SU-DHL-6 (cell line): ENCODE measurements around the gene TBC1D9B.

Source experiments
- H2AFZ ChIP-seq: fragments of 200-600 bp; sonication (generic); 2 replicates; pipeline ENCODE4 v1.6.1; 2014; ENCODE audit warnings: low read depth, mild to moderate bottlenecking, moderate library complexity, mixed read lengths, antibody characterized with exemption, low read length; ENCODE audit not compliant: severe bottlenecking
- H3F3A ChIP-seq: fragments of 200-600 bp; shearing (Covaris generic); 2 replicates; pipeline ENCODE4 v1.6.0; 2016; ENCODE audit warnings: antibody characterized with exemption, mild to moderate bottlenecking; ENCODE audit not compliant: insufficient read depth
- H3K27ac ChIP-seq: fragments of 200-600 bp; sonication (generic); 2 replicates; pipeline ENCODE4 v1.5.1; 2016; ENCODE audit warnings: low read depth, mild to moderate bottlenecking, low read length, moderate library complexity, mixed read lengths
- H3K27me3 ChIP-seq: fragments of 200-600 bp; sonication (generic), shearing (Covaris generic); 2 replicates; pipeline ENCODE4 v1.6.0; 2014; ENCODE audit warnings: mild to moderate bottlenecking, low read length
- H3K36me3 ChIP-seq: fragments of 200-600 bp; sonication (generic); 2 replicates; pipeline ENCODE4 v1.6.1; 2014; ENCODE audit warnings: mild to moderate bottlenecking, low read length, mixed read lengths
- H3K4me2 ChIP-seq: fragments of 300-600, 200-600 bp; shearing (Covaris generic), sonication (generic); 2 replicates; pipeline ENCODE4 v1.6.0; 2014; ENCODE audit warnings: low read length, low read depth, mild to moderate bottlenecking; ENCODE audit not compliant: poor library complexity, severe bottlenecking
- H3K4me3 ChIP-seq: fragments of 200-600 bp; sonication (generic); 2 replicates; pipeline ENCODE4 v1.5.1; 2014; ENCODE audit warnings: antibody characterized with exemption, low read length, mild to moderate bottlenecking, mixed read lengths; ENCODE audit not compliant: insufficient read depth, poor library complexity, severe bottlenecking
- H3K79me2 ChIP-seq: fragments of 200-600 bp; sonication (generic); 2 replicates; pipeline ENCODE4 v1.6.1; 2014; ENCODE audit warnings: mild to moderate bottlenecking, low read length, moderate library complexity; ENCODE audit not compliant: insufficient read depth
- H3K9ac ChIP-seq: fragments of 200-600 bp; sonication (generic); 2 replicates; pipeline ENCODE4 v1.7.0; 2014; ENCODE audit warnings: mild to moderate bottlenecking, low read length
- H3K9me2 ChIP-seq: fragments of 200-600 bp; sonication (generic); replicated peaks from 2 replicates; pipeline ENCODE4 v1.6.1; 2014; ENCODE audit warnings: low read length; ENCODE audit not compliant: insufficient read depth
- H3K9me3 ChIP-seq: fragments of 200-600 bp; sonication (generic); 2 replicates; pipeline ENCODE4 v1.6.1; 2014; ENCODE audit warnings: low read length, mixed read lengths; ENCODE audit not compliant: insufficient read depth
- H4K20me1 ChIP-seq: fragments of 200-600 bp; sonication (generic); 2 replicates; pipeline ENCODE4 v1.6.1; 2014; ENCODE audit warnings: low read depth, mild to moderate bottlenecking, antibody characterized with exemption, low read length, moderate library complexity, mixed read lengths
- EZH2phosphoT487 ChIP-seq: fragments of 200-600 bp; sonication (generic), shearing (Covaris generic); conservative IDR thresholded peaks from 2 replicates; pipeline ENCODE4 v1.6.1; 2018; ENCODE audit warnings: mild to moderate bottlenecking, antibody characterized with exemption, low read length, moderate library complexity, mixed read lengths
- TF ChIP-seq, protein P1 (sequence below): fragments of 200-600 bp; sonication (generic); IDR thresholded peaks from one replicate; pipeline ENCODE4 v1.5.1; 2017; ENCODE audit warnings: antibody characterized with exemption, mild to moderate bottlenecking, low read length, moderate library complexity; ENCODE audit not compliant: insufficient read depth, poor library complexity, severe bottlenecking

TBC1D9B gene

DNA sequence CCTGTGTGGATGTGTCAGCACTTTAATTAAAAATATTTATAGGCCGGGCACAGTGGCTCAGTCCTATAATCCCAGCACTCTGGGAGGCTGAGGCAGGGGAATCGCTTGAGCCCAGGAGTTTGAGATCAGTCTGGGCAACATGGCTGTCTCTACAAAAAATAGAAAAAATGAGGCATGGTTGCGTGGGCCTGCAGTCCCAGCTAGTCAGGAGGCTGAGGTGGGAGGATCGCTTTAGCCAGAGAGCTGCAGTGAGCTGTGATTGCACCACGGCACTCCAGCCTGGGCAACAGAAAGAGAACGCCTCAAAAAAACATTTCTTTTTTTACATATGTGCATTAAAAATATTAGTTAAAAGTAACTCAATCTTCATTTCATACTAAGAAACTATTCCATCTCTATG, 6.2 kb downstream of the TBC1D9B start:
- TF ChIP-seq EZH2phosphoT487, result no peak
- TF ChIP-seq, protein P1, sequence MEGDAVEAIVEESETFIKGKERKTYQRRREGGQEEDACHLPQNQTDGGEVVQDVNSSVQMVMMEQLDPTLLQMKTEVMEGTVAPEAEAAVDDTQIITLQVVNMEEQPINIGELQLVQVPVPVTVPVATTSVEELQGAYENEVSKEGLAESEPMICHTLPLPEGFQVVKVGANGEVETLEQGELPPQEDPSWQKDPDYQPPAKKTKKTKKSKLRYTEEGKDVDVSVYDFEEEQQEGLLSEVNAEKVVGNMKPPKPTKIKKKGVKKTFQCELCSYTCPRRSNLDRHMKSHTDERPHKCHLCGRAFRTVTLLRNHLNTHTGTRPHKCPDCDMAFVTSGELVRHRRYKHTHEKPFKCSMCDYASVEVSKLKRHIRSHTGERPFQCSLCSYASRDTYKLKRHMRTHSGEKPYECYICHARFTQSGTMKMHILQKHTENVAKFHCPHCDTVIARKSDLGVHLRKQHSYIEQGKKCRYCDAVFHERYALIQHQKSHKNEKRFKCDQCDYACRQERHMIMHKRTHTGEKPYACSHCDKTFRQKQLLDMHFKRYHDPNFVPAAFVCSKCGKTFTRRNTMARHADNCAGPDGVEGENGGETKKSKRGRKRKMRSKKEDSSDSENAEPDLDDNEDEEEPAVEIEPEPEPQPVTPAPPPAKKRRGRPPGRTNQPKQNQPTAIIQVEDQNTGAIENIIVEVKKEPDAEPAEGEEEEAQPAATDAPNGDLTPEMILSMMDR, result no peak

DNA sequence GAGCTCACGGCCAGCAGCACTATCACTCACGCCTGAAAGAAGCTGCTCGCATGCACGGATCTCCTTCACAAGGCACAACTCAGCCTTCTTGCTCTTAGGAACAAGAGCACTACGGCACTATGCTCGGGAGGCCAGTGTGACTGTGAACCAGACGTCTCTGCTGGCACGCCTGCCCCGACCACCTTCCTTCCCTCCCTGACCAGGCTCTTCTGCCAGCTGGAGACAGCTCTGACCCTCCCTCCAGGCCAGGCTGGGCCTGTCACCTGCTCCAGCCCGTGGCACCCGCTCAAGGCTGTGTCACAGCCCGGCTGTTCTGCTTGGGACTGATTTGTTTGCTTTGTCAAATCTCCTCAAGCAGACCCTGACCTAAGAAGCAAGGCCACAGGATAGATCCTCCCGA, 7.0 kb downstream of the TBC1D9B start:
- no peak overlapping the region for H3K9ac ChIP-seq
- peaks cover 9% of the 10 kb centered on the region; the same call in 1 of the 2 replicates for H3K36me3 ChIP-seq
- no peaks in the 10 kb centered on the region for H3K9me2 ChIP-seq
- no peak overlapping the region for H3K27ac ChIP-seq
- H2AFZ ChIP-seq, result no peak overlapping the region
- H3K79me2 ChIP-seq, result peaks cover 2% of the 10 kb centered on the region; the same call in 1 of the 2 replicates
- no peaks in the 10 kb centered on the region for H3K9me3 ChIP-seq
- H4K20me1 ChIP-seq, result no peaks in the 10 kb centered on the region
- TF ChIP-seq, protein P1, result no peak
- TF ChIP-seq EZH2phosphoT487, result no peak
- no peak overlapping the region for H3K4me3 ChIP-seq
- H3K27me3 ChIP-seq, result no peaks in the 10 kb centered on the region
- 0 out of 2 replicates have a peak, but pooled peaks cover 5% of the 10 kb centered on the region for H3F3A ChIP-seq
- H3K4me2 ChIP-seq, result no peak overlapping the region

More for the DNA sequence above, 6.2 kb downstream of the TBC1D9B start:
- no peaks in the 10 kb centered on the region for H4K20me1 ChIP-seq
- no peak overlapping the region for H2AFZ ChIP-seq
- H3K4me3 ChIP-seq, result no peak overlapping the region
- no peak overlapping the region for H3K27ac ChIP-seq
- H3F3A ChIP-seq, result 0 out of 2 replicates have a peak, but pooled peaks cover 5% of the 10 kb centered on the region
- no peak overlapping the region for H3K9ac ChIP-seq
- no peaks in the 10 kb centered on the region for H3K9me3 ChIP-seq
- H3K4me2 ChIP-seq, result no peak overlapping the region
- no peaks in the 10 kb centered on the region for H3K9me2 ChIP-seq
- peaks cover 8% of the 10 kb centered on the region for H3K79me2 ChIP-seq
- H3K27me3 ChIP-seq, result no peaks in the 10 kb centered on the region
- H3K36me3 ChIP-seq, result peaks cover 9% of the 10 kb centered on the region; the same call in 1 of the 2 replicates

DNA sequence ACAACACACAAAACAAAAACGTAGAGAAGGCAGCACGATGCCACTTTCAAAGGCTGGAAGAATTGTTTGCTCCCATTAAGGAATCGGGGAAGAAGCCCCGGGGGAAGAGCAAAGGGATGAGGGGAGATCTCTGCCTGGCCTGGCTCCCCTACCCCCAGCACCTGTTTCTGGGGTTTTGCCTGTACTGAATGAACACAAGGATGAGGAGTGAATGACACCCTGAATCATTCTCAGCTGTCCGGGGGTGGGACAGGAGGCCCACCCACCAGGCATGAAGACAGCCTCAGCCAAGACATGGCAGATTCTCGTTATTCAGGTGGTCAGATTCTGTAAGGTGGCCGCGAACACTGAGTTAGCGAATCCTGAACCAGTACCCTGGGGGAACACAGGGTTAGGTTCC, 7.5 kb downstream of the TBC1D9B start:
- no peaks in the 10 kb centered on the region for H3K9me3 ChIP-seq
- H3K4me3 ChIP-seq, result no peak overlapping the region
- no peaks in the 10 kb centered on the region for H3K79me2 ChIP-seq
- no peak overlapping the region for H3K4me2 ChIP-seq
- H3K36me3 ChIP-seq, result peaks cover 9% of the 10 kb centered on the region; the same call in 1 of the 2 replicates
- H4K20me1 ChIP-seq, result no peaks in the 10 kb centered on the region
- H2AFZ ChIP-seq, result no peak overlapping the region
- H3K27ac ChIP-seq, result no peak overlapping the region
- no peaks in the 10 kb centered on the region for H3K27me3 ChIP-seq
- no peaks in the 10 kb centered on the region for H3K9me2 ChIP-seq
- TF ChIP-seq, protein P1, result no peak
- no peak for TF ChIP-seq EZH2phosphoT487
- 0 out of 2 replicates have a peak, but pooled peaks cover under 1% of the 10 kb centered on the region for H3F3A ChIP-seq
- no peak overlapping the region for H3K9ac ChIP-seq
